HG03575 (cell line): Measurements from ENCODE around the gene TTLL5.
"Not testable (repeated sequence)": the region's sequence is repeated elsewhere in the genome, so short reads cannot be mapped to it uniquely, and the experiment has no call there.

Experiments
- ATAC-seq: cut with Tn5 transposase; IDR thresholded peaks from one replicate; pipeline ENCODE4 v1.9.1; 2021; ENCODE audit not compliant: unreplicated experiment, insufficient number of reproducible peaks, low FRiP score; ENCODE audit errors: extremely low read depth

Gene TTLL5

GRCh38 chr14:75840911-75841310, 179.9 kb downstream of the TTLL5 start:
- no peak for ATAC-seq

DNA sequence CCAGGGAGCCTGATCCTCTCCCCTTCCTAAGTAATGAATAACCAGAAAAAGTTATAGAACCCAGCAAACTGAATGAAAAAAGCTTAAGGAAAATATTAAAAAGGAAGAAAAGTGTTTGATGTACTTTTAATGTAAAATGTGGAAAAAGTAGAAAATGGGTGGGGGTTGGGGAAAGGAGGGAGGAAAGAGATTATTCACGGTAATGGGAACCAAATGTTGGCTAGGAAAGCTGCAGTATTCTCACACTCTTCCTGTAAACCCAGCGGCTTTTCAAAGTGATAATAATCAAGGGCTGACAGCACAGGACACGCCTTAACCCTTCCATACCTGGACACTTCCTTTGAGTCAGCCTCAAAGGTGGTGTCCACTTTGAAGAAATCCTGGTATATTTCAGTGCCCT, 181.5 kb downstream of the TTLL5 start:
- ATAC-seq = no peak

- ATAC-seq = no peak
Observed at GRCh38 chr14:75844486-75844885, 183.4 kb downstream of the TTLL5 start.

DNA sequence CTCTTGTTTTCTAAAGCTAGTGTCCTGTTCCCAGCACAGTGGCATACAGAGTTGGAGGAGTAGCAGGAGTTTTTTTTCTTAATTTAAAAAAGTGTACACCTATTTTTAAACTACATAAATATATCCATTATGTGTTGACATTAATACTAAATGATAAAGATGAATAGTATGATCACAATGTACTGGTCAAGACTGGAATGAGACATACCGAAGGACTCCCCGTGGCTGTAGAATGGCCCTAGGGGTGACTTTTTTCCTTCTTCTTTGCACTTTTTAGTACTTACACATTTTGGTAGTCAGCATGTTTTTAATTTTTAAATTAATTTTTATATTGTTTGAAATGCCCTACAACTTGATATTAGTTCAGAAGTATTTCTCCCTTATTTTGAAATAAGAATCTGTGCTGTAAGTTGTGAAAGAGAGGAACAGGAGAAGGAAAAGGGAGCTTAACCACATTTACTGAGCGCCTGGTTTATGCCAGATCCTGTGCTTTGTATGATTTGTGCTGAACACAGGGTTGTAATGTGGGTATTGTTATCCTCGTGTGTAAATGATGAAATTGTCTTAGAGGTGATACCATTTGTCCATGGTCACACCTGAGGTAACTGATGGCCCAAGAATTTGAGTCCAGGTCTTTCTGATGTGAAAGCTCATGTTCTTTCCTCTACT, 184.2 kb downstream of the TTLL5 start:
- no peak for ATAC-seq

DNA sequence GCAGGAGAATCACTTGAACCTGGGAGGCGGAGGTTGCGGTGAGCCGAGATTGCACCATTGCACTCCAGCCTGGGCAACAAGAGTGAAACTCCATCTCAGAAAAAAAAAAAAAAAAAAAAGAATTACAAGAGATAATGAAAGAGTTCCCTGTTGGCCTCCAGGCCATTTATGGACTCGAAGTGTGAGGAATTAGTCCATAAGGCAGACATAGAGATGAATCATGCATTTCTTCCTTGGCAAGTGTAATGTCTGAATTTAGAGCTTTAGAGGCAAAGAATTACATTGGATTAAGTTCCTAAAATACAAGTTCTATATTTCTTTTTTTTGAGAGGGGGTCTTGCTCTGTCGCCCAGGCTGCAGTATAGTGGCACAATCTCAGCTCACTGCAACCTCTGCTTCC, 185.6 kb downstream of the TTLL5 start:
- not testable (repeated sequence) for ATAC-seq

- no peak for ATAC-seq
Observed at GRCh38 chr14:75847584-75847983, 186.5 kb downstream of the TTLL5 start.

DNA sequence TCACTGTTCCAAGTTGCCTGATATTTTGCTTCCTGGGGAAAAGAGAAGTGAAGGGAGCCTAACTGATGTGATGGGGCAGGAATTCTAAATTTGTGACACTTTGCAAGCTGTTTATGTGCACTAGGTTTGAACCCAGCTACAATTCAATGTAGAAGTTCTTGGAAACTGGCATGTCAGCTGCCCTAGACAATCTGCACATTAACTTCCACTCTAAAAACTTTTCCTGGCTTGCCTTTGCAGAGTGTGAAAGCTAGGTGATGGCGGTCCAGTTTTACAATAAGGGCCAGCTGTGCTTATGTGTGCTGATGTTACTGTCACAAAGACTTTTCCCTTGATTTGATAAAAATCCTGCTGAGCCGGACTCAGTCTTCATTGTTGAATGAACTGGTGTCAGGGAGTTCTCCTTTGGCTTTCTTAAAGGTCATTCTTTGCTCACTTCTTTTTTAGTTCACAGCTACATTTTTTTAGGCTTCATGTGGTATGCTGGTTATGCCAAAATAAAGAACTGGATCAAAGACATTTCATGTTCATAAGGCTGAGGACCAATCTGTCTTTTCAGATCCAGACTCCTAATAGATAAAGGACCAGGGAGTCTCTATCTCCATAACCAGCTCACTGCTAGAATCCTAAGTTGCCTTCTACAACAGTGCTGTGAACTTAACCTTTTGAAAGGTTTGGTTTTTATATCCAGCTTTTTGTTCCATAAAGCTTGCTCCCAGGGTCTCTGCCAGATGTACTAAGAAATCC, 187.3 kb downstream of the TTLL5 start:
- ATAC-seq = no peak

DNA sequence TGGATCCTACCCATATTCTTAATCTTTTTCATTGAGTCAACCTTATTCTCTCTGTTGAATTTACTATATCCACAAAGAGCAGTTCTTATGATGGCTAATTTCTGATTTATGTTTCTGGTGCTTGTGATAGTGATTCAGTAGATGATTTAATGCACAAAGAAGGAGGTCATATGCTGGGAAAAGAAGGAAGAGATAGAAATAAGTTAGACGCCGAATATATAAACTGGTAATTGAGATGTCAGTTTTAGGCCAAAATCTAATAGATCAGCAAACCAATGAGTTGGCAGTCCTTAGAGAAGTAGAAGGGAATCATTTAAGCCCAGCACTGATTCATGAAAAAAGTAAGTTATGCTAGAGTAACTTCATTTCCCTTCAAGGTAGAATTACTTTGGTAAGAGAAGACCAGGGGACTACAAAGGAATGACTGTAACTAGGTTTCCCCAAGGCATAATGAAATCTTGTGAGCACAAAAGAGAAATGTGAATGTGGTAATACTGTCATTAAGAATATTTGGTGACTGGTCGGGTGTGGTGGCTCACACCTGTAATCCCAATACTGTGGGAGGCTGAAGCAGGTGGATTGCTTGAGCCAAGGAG, 188.4 kb downstream of the TTLL5 start:
- ATAC-seq = no peak

- ATAC-seq = no peak
Observed at GRCh38 chr14:75851574-75851866, 190.5 kb downstream of the TTLL5 start.

GRCh38 chr14:75854111-75854799, 193.2 kb downstream of the TTLL5 start:
- ATAC-seq = no peak

DNA sequence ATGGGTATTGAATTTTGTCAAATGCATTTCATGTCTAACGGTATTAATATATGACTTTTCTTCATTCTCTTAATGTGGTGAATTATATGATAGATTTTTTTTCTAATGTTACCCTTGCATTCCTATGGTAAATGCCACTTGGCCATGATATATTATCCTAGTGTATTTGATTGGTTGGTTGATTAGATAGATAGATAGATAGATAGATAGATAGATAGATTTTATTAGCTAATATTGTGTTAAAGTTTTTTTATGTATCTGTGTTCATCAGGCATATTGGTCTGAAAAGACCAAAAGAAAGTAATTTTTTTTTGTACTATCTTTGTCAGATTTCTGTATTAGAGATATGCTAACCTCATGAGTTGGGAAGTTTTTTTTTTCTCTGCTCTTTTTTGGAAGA, 196.2 kb downstream of the TTLL5 start:
- ATAC-seq = no peak

- ATAC-seq = no peak
Observed at GRCh38 chr14:75858362-75858761, 197.3 kb downstream of the TTLL5 start.

DNA sequence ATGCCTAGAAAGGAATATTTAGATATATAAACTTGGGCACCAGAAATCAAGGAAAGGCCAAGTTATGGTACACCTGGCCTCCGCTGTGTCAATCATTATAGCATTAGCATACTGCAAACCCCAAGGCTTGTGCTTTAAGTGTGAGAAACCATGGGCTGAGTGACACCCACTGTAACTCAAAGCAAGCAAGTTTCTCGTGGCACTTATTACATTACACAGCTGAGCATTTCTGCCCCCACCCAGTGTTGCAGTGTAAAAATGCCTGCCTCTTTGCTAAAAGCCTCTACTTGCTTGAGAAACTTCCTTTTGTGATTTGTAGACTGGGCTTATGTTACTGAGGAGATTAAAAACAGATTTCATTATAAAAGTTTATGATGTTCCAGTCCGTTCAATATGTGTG, 198.7 kb downstream of the TTLL5 start:
- ATAC-seq = no peak

DNA sequence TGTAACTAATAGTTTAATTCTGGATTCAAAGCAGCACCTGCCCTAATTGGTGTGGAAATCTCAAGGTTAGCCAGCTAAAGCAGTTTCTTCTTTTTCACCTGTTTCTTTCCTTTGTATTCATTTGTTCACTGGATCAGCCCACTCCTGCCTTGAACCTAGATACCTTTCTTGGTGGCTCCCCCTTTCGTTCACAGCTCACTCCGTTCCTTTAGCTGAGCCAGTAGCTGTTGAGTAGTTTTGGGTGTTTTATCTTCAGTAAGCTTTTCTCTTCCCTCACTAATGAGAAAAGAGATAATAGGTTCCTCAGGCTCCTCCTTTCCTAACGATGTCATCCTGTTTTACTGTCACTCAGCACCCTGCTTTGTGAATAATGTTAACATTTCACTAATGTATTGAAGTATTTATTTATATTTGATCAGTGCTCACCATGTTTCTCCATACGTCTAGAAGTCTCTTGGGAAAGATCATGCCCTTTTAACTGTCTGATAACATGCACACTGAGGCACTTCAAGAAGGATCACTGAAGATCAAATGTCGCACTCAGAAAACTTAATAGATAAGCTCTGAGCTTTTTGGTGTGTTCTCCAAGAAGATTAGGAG, 199.6 kb downstream of the TTLL5 start:
- no peak for ATAC-seq

DNA sequence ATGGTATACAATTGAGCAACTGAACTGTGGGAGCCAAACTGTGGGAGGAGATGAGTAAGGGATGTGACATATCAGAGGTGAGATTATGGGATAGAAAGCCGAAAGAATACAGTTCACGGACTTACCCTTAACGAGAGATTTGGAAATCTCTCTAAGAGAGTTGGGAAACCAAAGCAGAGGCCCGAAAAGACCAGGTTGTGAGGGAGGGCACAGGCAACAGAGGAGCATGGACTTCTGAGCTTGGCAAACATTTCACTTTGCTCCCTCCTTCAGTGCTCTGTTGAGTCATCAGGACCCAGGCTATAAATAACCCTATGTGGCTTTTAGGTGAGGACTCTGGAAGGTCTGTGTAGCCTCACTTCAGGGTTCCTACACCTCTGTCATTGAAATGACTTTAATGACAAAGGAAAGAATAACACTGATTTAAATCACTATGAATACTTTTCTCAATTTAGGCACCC, 200.1 kb downstream of the TTLL5 start:
- no peak for ATAC-seq

DNA sequence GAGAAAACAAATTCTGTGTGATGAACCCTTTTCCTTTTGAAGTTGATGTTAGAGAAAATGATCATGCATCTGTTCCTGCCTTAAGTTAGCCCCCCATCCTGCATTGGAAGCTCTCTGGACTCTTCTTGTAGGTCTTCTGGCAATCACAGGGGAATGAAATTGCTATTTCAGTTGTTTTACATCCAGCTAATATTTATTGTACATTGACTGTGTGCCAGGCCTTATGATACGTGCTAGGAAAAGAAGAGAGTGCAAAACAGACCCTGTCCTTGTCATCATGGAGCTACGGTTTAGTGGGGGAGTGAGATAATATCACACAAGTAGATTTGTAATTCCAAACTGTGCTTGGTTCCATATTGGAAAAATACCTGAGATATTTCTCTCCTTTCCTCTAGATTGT, 202.2 kb downstream of the TTLL5 start:
- ATAC-seq = no peak

DNA sequence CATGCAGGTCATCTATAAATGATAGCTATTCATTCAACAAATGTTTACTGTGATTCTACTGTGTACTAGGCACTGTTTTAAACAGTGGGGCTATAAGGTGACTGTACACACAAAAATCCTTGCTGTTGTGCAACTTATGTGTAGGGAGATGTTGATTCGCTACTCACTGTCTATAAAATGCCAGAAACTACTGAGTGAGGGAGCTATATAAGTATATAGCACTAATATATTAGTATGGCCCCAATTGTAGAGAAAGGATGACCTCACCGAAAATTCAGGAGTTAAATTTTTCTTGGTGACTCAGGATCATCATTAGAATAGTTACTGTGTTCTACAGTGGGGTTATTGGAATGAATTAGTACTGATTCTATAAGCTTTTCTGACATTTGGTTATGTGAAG, 203.3 kb downstream of the TTLL5 start:
- no peak for ATAC-seq

GRCh38 chr14:75865531-75865930, 204.5 kb downstream of the TTLL5 start:
- ATAC-seq = no peak

- ATAC-seq = no peak
Observed at GRCh38 chr14:75866970-75867369, 205.9 kb downstream of the TTLL5 start.
